HUES48 (cell line): ENCODE measurements around the gene FSTL4.

Experiments used
- H3K27ac ChIP-seq: one replicate; pipeline ENCODE4 v1.7.0; 2013; ENCODE audit warnings: low read depth, low read length, inconsistent platforms
- H3K27me3 ChIP-seq: 2 replicates; pipeline ENCODE4 v1.6.1; 2013; ENCODE audit warnings: mild to moderate bottlenecking, low read length; ENCODE audit not compliant: control insufficient read depth, insufficient read depth
- H3K36me3 ChIP-seq: 2 replicates; pipeline ENCODE4 v1.6.1; 2013; ENCODE audit warnings: low read length; ENCODE audit not compliant: control insufficient read depth, insufficient read depth
- H3K4me1 ChIP-seq: 2 replicates; pipeline ENCODE4 v1.6.1; 2013; ENCODE audit warnings: mild to moderate bottlenecking, low read length; ENCODE audit not compliant: control insufficient read depth, insufficient read depth
- H3K4me3 ChIP-seq: 2 replicates; pipeline ENCODE4 v1.5.1; 2013; ENCODE audit warnings: mild to moderate bottlenecking, low read depth, low read length
- H3K9ac ChIP-seq: 2 replicates; pipeline ENCODE4 v1.6.1; 2013; ENCODE audit warnings: mild to moderate bottlenecking, low read depth, low read length, moderate library complexity
- H3K9me3 ChIP-seq: 2 replicates; pipeline ENCODE4 v1.6.1; 2013; ENCODE audit warnings: low read length; ENCODE audit not compliant: control insufficient read depth, insufficient read depth

Gene FSTL4

DNA sequence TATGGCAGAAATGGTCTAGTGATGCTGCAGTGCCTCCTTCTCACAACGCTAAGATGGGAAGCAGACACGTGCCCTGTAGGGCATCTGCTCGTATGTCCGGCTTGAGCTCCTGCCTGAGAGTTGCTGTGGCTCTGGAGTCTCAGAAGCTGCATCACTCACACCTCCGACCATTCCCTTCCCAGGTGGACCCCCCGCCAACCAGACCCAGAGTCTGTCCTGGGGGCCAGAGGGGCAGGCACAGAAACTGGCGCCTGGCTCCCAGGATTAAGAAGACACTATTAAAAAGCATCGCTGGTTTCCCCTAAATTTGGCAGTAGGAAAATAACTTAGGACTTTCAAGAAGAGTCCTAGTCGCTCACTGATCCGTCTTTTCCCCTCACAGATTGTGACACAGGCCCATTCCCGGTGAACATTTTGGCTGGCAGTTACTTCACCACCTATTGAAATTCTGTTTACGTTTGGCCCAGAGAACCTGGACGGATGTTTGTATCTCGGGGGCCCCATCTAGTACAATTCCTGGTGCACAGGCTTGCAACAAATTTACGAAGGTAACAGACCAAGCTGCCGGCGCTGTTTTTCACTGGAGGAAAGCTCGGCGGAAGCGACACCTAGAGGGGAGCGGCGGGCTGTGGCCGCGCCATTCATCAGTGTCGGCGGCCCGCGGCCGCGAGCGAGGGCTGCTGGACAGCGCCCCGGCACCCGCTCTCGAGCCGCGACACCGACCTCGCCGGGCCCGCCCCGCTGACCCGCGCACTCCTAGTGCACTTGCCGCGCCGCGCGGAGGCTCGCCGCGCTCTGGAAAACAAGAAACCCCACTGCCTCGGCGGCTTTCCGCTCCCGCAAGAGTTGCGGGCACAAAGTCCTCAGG, 1.6 kb downstream of the FSTL4 start:
- H3K36me3 ChIP-seq = no peaks in the 10 kb centered on the region
- peaks cover 63% of the 10 kb centered on the region for H3K27me3 ChIP-seq
- peaks cover 11% of the 10 kb centered on the region for H3K4me1 ChIP-seq
- H3K27ac ChIP-seq = no peak overlapping the region
- H3K4me3 ChIP-seq = peak overlapping the region; percentile 62
- no peak overlapping the region for H3K9ac ChIP-seq
- no peaks in the 10 kb centered on the region for H3K9me3 ChIP-seq

DNA sequence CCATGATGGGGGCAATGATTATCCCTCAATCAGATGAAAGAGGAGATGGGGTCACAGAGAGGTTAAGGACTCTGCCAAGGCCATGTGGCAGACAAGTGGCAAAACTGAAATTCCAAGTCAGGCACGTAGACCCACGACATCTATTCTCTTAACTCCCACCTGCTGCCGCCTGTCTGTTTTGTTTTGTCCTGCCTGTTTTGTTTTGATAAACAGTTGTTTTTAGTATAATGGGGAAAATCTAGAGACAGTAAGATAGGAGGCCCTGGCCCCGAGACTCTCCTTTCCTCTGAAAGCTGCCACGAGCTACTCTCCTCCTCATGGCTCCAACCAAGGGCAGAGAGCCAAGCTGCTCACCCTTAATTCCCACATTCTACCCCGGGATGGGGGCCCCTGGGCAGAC, 4.9 kb downstream of the FSTL4 start:
- H3K4me1 ChIP-seq = peaks cover 19% of the 10 kb centered on the region; the same call in 1 of the 2 replicates
- H3K9ac ChIP-seq = no peak overlapping the region
- H3K4me3 ChIP-seq = no peak overlapping the region
- H3K27ac ChIP-seq = no peak overlapping the region
- no peaks in the 10 kb centered on the region for H3K36me3 ChIP-seq
- peaks cover 35% of the 10 kb centered on the region for H3K27me3 ChIP-seq
- H3K9me3 ChIP-seq = no peaks in the 10 kb centered on the region

DNA sequence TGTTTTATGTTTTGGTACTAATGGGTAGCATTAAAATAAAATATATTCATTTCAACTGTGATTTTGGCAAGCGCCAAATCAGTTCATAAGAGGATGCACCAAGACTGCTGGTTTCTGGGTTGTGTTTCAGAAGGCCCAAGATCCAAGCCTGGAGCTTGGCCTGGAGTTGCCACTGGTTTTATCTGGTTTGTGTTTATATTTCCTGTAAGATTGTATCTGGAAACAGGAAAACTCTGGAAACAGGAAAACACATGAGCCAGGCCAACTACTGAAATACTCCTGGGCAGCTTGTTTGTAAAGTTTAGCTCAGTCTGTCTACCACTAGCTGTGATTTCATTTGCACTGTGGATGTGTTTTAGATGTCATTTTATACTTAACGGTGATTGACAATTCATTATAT, 5.5 kb downstream of the FSTL4 start:
- Histone ChIP-seq H3K4me3 (no peak overlapping the region), H3K9me3 (no peaks in the 10 kb centered on the region), H3K4me1 (peaks cover 23% of the 10 kb centered on the region), H3K9ac (no peak overlapping the region), H3K27me3 (peaks cover 29% of the 10 kb centered on the region), H3K36me3 (no peaks in the 10 kb centered on the region), H3K27ac (no peak overlapping the region)

DNA sequence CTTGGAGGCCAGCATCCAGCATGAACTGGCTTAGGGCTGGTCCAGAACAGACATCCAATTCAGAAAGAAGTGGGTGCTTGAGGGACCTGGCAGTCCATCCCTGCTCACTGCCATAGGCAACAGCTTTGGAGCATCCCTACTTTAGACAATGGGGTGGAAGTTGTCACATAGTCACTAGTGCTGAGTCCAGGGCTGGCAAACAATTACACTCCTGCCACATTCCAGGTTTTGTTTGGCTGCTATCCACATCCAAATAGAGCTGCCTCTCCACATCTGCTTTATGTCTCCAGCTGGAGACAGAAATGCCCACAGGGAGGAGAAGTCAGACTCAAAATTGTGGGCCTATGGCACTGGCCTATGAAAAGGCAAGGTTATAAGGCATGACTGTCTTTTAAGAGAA, 7.0 kb downstream of the FSTL4 start:
- Histone ChIP-seq H3K27me3 (peaks cover 15% of the 10 kb centered on the region), H3K9me3 (no peaks in the 10 kb centered on the region), H3K4me3 (no peak overlapping the region), H3K4me1 (peaks cover 18% of the 10 kb centered on the region), H3K9ac (no peak overlapping the region), H3K27ac (no peak overlapping the region), H3K36me3 (no peaks in the 10 kb centered on the region)

DNA sequence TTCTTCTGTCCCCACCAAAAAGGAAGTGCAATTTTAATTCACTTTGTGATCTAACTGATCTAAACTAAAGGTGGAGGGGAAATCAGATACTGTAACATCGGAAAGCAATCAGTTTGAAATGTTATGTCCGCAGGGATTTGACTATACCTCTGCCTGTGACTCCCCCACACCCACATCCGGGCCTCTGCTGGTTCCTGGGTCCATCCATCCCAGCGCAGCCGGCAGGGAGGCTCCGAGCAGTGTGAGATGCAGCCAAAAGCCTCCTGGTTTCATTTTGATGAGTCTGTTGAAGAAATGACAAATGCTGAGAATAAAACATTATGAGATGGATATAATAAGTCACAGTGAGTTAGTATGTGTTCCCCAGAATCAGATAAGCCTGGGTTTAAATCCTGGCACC, 8.6 kb downstream of the FSTL4 start:
- Histone ChIP-seq H3K4me1 (peaks cover 16% of the 10 kb centered on the region), H3K9me3 (no peaks in the 10 kb centered on the region), H3K27me3 (no peaks in the 10 kb centered on the region), H3K9ac (no peak overlapping the region), H3K4me3 (no peak overlapping the region), H3K27ac (no peak overlapping the region), H3K36me3 (no peaks in the 10 kb centered on the region)

DNA sequence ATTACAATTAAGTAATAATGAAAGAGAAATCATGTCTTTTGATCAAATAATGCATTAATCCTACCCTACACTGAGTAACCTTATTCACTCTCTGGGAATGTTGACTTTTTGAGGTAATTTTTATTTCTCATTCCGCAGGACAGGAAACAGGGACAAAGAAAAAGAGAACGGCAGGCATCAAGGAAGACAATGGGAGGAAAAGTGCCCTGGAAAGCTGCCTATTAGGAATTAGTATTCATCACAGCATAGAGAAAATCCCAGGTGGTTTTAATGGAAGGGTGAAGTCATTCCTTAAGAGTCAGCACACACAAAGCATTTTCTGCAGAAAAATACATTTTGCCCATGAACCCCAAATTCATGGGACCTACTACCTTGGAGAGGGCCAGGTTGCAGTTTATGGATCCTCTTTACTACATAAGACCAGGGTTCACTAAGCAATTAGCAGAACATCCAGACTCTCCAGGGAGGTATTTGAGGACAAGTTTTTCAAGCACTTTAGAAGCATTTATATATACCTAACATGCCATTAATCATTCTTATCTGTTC, 9.4 kb downstream of the FSTL4 start:
- H3K9me3 ChIP-seq = no peaks in the 10 kb centered on the region
- no peaks in the 10 kb centered on the region for H3K36me3 ChIP-seq
- no peaks in the 10 kb centered on the region for H3K27me3 ChIP-seq
- H3K27ac ChIP-seq = peak overlapping the region; percentile 43
- H3K9ac ChIP-seq = no peak overlapping the region
- peaks cover 16% of the 10 kb centered on the region for H3K4me1 ChIP-seq
- no peak overlapping the region for H3K4me3 ChIP-seq

DNA sequence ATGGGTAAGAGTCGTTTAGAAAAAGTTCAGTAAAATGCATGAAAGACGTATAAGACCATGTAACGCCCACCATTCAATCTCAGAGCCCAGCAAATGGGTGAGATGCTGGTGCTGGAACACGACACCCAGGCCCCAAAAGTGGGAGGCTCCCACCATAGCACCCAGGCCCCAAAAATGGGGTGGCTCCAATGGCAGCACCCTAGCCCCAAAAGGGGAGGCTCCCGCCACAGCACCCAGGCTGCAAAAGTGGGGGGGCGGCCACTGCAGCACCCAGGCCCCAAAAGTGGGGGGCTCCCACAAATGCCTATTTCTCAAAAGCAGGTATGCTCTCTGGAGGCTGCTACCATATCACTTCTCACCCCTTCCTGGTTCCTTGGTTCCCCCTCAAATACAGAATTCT, 12.7 kb downstream of the FSTL4 start:
- Histone ChIP-seq H3K9me3 (no peaks in the 10 kb centered on the region), H3K27me3 (peaks cover 5% of the 10 kb centered on the region; the same call in 1 of the 2 replicates), H3K9ac (no peak overlapping the region), H3K27ac (no peak overlapping the region), H3K4me3 (no peak overlapping the region), H3K36me3 (no peaks in the 10 kb centered on the region), H3K4me1 (peaks cover 16% of the 10 kb centered on the region)

DNA sequence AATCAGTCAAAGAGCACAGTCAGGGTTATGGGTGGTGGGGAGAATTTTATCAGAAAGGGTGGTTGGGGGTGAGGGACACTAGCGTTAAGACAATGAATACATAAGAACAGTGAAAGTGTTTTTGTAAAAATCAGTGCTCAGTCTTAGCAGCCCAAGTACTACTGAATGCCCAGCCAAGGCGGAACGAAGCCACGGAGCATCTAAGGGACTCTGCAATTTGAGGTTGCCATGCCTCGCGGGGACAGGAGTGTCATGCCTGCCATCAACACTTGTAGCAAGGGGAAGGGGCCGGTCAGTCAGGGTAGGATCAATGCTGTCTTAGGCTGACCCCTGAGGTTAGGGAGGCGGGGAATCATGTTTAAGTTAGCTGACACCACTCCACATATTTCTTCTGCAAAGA, 13.3 kb downstream of the FSTL4 start:
- no peak overlapping the region for H3K9ac ChIP-seq
- peaks cover 16% of the 10 kb centered on the region for H3K4me1 ChIP-seq
- H3K27me3 ChIP-seq = peaks cover 5% of the 10 kb centered on the region; the same call in 1 of the 2 replicates
- no peaks in the 10 kb centered on the region for H3K9me3 ChIP-seq
- H3K4me3 ChIP-seq = no peak overlapping the region
- H3K36me3 ChIP-seq = no peaks in the 10 kb centered on the region
- no peak overlapping the region for H3K27ac ChIP-seq

DNA sequence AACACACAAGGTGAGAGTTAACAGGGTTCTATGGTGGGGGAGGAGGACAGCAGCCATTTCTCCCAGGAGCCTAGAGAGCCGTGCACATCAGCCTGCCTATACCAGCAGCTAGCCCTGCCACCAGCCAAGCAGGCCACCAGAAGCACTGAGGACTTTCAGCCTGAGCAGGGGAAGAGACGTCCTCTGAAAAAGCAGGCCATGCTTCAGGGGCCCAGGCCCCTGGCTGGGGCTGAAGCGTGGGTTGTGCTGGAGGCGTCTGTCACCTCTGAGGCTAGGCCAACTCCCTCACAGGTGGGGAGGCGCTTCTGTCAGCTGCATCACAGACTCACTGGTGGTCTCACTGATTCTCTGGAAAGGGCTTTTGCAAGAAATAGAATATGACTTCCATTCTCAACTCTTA, 16.3 kb downstream of the FSTL4 start:
- peaks cover 7% of the 10 kb centered on the region; the same call in 1 of the 2 replicates for H3K27me3 ChIP-seq
- H3K4me1 ChIP-seq = no peaks in the 10 kb centered on the region
- no peak overlapping the region for H3K4me3 ChIP-seq

DNA sequence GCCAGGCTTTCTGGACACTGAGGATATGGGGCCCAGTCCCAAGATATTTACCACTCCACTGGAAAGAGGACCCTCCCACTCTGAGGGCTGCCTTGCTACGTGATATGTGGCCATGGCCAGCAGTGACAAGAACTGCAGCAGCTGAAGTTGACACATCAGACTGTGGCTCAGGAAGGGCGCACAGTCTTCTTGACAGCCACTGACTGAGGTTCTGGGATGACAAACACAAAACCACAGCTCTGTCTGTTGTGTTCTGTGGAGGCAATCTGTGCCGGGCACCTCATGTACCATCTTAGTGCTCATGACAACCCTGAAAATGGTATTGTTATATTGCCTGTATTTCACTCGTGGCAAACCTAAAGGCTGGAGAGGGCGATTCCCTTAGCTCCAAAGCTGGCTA, 16.9 kb downstream of the FSTL4 start:
- Histone ChIP-seq H3K4me1 (no peaks in the 10 kb centered on the region), H3K9me3 (no peaks in the 10 kb centered on the region), H3K4me3 (no peak overlapping the region), H3K27me3 (peaks cover 7% of the 10 kb centered on the region; the same call in 1 of the 2 replicates), H3K9ac (no peak overlapping the region), H3K36me3 (no peaks in the 10 kb centered on the region), H3K27ac (no peak overlapping the region)

More for the DNA sequence above, 16.3 kb downstream of the FSTL4 start:
- Histone ChIP-seq H3K9me3 (no peaks in the 10 kb centered on the region), H3K36me3 (no peaks in the 10 kb centered on the region), H3K27ac (no peak overlapping the region), H3K9ac (no peak overlapping the region)

DNA sequence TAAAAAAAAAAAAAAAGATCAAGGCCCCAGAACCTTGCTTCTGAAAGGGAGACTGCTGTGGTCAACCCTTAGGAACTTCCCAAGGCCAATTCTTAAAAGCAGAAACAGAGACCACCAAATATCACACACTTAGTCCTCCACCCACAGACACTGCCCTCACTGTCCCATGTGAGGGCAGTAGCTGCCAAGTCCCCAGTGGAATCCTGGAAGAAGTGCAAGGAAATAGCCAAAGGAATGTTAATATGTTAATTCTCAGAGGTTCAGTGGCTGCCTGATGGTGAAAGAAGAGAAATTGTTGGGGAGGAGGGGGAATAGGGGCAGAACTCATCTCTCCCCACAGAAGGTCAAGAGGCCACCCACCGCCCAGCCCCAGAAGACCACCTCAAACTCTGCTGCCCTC, 23.1 kb downstream of the FSTL4 start:
- H3K27me3 ChIP-seq = 0 out of 2 replicates have a peak, but pooled peaks cover 2% of the 10 kb centered on the region
- no peaks in the 10 kb centered on the region for H3K4me1 ChIP-seq
- H3K9ac ChIP-seq = no peak overlapping the region
- H3K27ac ChIP-seq = no peak overlapping the region
- H3K9me3 ChIP-seq = no peaks in the 10 kb centered on the region
- H3K36me3 ChIP-seq = no peaks in the 10 kb centered on the region
- H3K4me3 ChIP-seq = no peak overlapping the region
